SK-N-SH (cell line): Measurements from ENCODE around the gene DIO3. TPM values are rescaled to one million over a fixed set of nuclear protein-coding genes. Genes with fewer than 3 reads are reported as not detected.

Experiments used
- CTCF ChIA-PET: fragments of 300-600, 350-600 bp; formaldehyde crosslinking; extraction: SDS; loops from one replicate; lab custom pipeline; 2021; lab: Yijun Ruan, JAX
- POLR2A ChIA-PET: fragments of 350-600 bp; sonication (Branson Sonifier 250); formaldehyde crosslinking; extraction: SDS; loops from one replicate; lab custom pipeline; 2020; ENCODE audit warnings: antibody characterized with exemption, inconsistent platforms; lab: Yijun Ruan, JAX
- DNase-seq: peaks from one replicate; pipeline ENCODE4 v3.0.0; 2012
- H2AFZ ChIP-seq: fragments of 200-600 bp; sonication (generic); 2 replicates; pipeline ENCODE4 v1.8.1; 2016; ENCODE audit warnings: antibody characterized with exemption, mild to moderate bottlenecking, low read depth
- H3F3A ChIP-seq: fragments of 200-600 bp; sonication (generic); replicated peaks from 2 replicates; pipeline ENCODE3; 2016; ENCODE audit warnings: antibody characterized with exemption, mild to moderate bottlenecking; ENCODE audit not compliant: insufficient read depth
- H3K27ac ChIP-seq, 2 experiments: fragments of 200-500 bp in 1 of 2; fragments of 200-600 bp in 1 of 2; sonication (Bioruptor generic) in 1 of 2; sonication (generic), shearing (Covaris generic) in 1 of 2; 2 replicates each; pipeline versions ENCODE4 v1.5.1 to v1.6.1; 2014 to 2016; ENCODE audit warnings: low read depth in 2 of 2, inconsistent platforms in 1 of 2, low read length in 1 of 2, mild to moderate bottlenecking in 1 of 2, mixed read lengths in 1 of 2
- H3K27me3 ChIP-seq: fragments of 200-600 bp; sonication (generic), shearing (Covaris generic); 2 replicates; pipeline ENCODE4 v1.6.1; 2016; ENCODE audit warnings: mixed run types; ENCODE audit not compliant: insufficient read depth
- H3K36me3 ChIP-seq, 2 experiments: fragments of 200-500 bp in 1 of 2; fragments of 200-600 bp in 1 of 2; sonication (Bioruptor generic) in 1 of 2; sonication (generic) in 1 of 2; replicated peaks in 1 of 2; 2 replicates each; pipeline versions ENCODE3 to v1.5.1; 2014 to 2016; ENCODE audit warnings: low read length in 1 of 2, mild to moderate bottlenecking in 1 of 2; ENCODE audit not compliant: insufficient read depth in 2 of 2, control insufficient read depth in 1 of 2
- H3K4me1 ChIP-seq, 2 experiments: fragments of 200-500 bp in 1 of 2; fragments of 200-600 bp in 1 of 2; sonication (Bioruptor generic) in 1 of 2; sonication (generic), shearing (Covaris generic) in 1 of 2; 2 replicates each; pipeline versions ENCODE4 v1.5.1 to v1.6.1; 2014 to 2016; ENCODE audit warnings: low read depth in 1 of 2, low read length in 1 of 2, mixed run types in 1 of 2; ENCODE audit not compliant: insufficient read depth in 2 of 2, control insufficient read depth in 1 of 2
- H3K4me2 ChIP-seq: fragments of 200-600 bp; sonication (generic), shearing (Covaris generic); 2 replicates; pipeline ENCODE4 v1.6.1; 2017; ENCODE audit warnings: mixed run types
- H3K4me3 ChIP-seq, 2 experiments: fragments of 200-500 bp in 1 of 2; fragments of 200-600 bp in 1 of 2; sonication (Bioruptor generic) in 1 of 2; sonication (generic), shearing (Covaris generic) in 1 of 2; 2 replicates each; pipeline versions ENCODE4 v1.5.1 to v1.8.1; 2014 to 2016; ENCODE audit warnings: low read depth in 2 of 2, inconsistent platforms in 1 of 2, low read length in 1 of 2, mild to moderate bottlenecking in 1 of 2, mixed read lengths in 1 of 2, moderate library complexity in 1 of 2
- H3K79me2 ChIP-seq: fragments of 200-600 bp; sonication (generic); 2 replicates; pipeline ENCODE4 v1.8.1; 2017; ENCODE audit warnings: mild to moderate bottlenecking; ENCODE audit not compliant: insufficient read depth
- H3K9ac ChIP-seq: fragments of 200-600 bp; sonication (generic); 2 replicates; pipeline ENCODE4 v1.6.1; 2017; ENCODE audit warnings: mixed run types
- H3K9me2 ChIP-seq: fragments of 200-600 bp; sonication (generic); 2 replicates; pipeline ENCODE4 v1.6.1; 2017; ENCODE audit warnings: mixed run types
- H3K9me3 ChIP-seq: fragments of 200-600 bp; sonication (generic); 2 replicates; pipeline ENCODE4 v1.6.1; 2017; ENCODE audit warnings: mixed run types, mild to moderate bottlenecking, moderate library complexity
- H4K20me1 ChIP-seq: fragments of 200-600 bp; sonication (generic); 2 replicates; pipeline ENCODE4 v1.6.1; 2017; ENCODE audit warnings: mild to moderate bottlenecking, mixed run types; ENCODE audit not compliant: insufficient read depth
- CHD2 ChIP-seq: fragments of 150-350 bp; IDR thresholded peaks from 2 replicates; pipeline ENCODE4 v1.6.1; 2018; ENCODE audit warnings: low read length; ENCODE audit not compliant: partially characterized antibody
- ELF1 ChIP-seq: IDR thresholded peaks from 2 replicates; pipeline ENCODE4 v1.4.0; 2012
- FOSL2 ChIP-seq: IDR thresholded peaks from 2 replicates; pipeline ENCODE4 v1.4.0; 2012; ENCODE audit warnings: low read depth, mild to moderate bottlenecking, moderate library complexity, borderline replicate concordance
- GABPA ChIP-seq: IDR thresholded peaks from 2 replicates; pipeline ENCODE4 v1.4.0; 2012; ENCODE audit warnings: low read depth, mild to moderate bottlenecking
- GATA2 ChIP-seq: sonication (generic); formaldehyde crosslinking; IDR thresholded peaks from 2 replicates; pipeline ENCODE4 v1.5.0; 2020; ENCODE audit warnings: mild to moderate bottlenecking, missing genetic modification reagents
- MAX ChIP-seq: IDR thresholded peaks from 2 replicates; pipeline ENCODE4 v1.4.0; 2012; ENCODE audit warnings: low read depth
- MXI1 ChIP-seq: IDR thresholded peaks from 2 replicates; pipeline ENCODE4 v1.6.1; 2012; ENCODE audit warnings: mild to moderate bottlenecking, low read depth, low read length, improper control_type of control experiment
- PBX3 ChIP-seq: IDR thresholded peaks from 2 replicates; pipeline ENCODE4; 2012
- POLR2AphosphoS5 ChIP-seq: IDR thresholded peaks from 2 replicates; pipeline ENCODE4 v1.6.1; 2012; ENCODE audit warnings: low read depth, low read length
- REST ChIP-seq: IDR thresholded peaks from 2 replicates; pipeline ENCODE4 v1.6.1; 2012; ENCODE audit warnings: mild to moderate bottlenecking, low read depth, low read length, moderate library complexity
- RXRA ChIP-seq: IDR thresholded peaks from 2 replicates; pipeline ENCODE4 v1.4.0; 2012; ENCODE audit warnings: low read depth, mild to moderate bottlenecking, borderline replicate concordance
- SIN3A ChIP-seq: IDR thresholded peaks from 2 replicates; pipeline ENCODE4 v1.6.1; 2012; ENCODE audit warnings: low read depth, mild to moderate bottlenecking, low read length, moderate library complexity, borderline replicate concordance
- SMC3 ChIP-seq: IDR thresholded peaks from 2 replicates; pipeline ENCODE4 v1.6.1; 2012; ENCODE audit warnings: low read depth, low read length, improper control_type of control experiment
- TAF1 ChIP-seq: IDR thresholded peaks from 2 replicates; pipeline ENCODE4 v1.6.1; 2012; ENCODE audit warnings: low read depth, mild to moderate bottlenecking, low read length, moderate library complexity, borderline replicate concordance
- TCF12 ChIP-seq: IDR thresholded peaks from 2 replicates; pipeline ENCODE4 v1.4.0; 2012
- USF1 ChIP-seq: IDR thresholded peaks from 2 replicates; pipeline ENCODE4 v1.4.0; 2012; ENCODE audit warnings: low read depth, borderline replicate concordance
- ZBTB33 ChIP-seq: IDR thresholded peaks from 2 replicates; pipeline ENCODE4 v1.4.0; 2012; ENCODE audit warnings: low read depth, borderline replicate concordance
- WGBS: methylation state at CpG from one replicate; pipeline ENCODE4 v1.1.6; 2017; ENCODE audit warnings: low lambda C conversion rate; 5-methylcytosine and 5-hydroxymethylcytosine counted together
- polyA plus RNA-seq, 3 experiments: library from polyadenylated mRNA; depleted of rRNA; stranded (reverse); fragments of >200 nt; gene quantifications; 2 replicates each; pipeline ENCODE4 v1.2.3, GENCODE V29; 2012

DIO3 gene
- polyA plus RNA-seq, 1 of the 3 experiments (the other 2 are of a cell fraction): not detected

- peaks cover 0 to 18% of the 10 kb centered on the region in 2 experiments; a peak in 1 of 4 replicates for H3K4me1 ChIP-seq
- H3K9ac ChIP-seq: no peak overlapping the region
- H3K27ac ChIP-seq: no peak overlapping the region
- no peaks in the 10 kb centered on the region for H3K36me3 ChIP-seq
- no peaks in the 10 kb centered on the region for H3F3A ChIP-seq
- CTCF ChIA-PET: interaction anchor here (1.0 to 2.1 kb wide), 5 partner anchors 20 to 329 kb away, joined by 3 to 7 read pairs (median 3); no protein-coding TSS in a partner anchor
- peak overlapping the region in 1 of 2 experiments; percentile 40; a peak in 1 of 4 replicates for H3K4me3 ChIP-seq
- H3K79me2 ChIP-seq: no peaks in the 10 kb centered on the region
- no peaks in the 10 kb centered on the region for H3K9me2 ChIP-seq
- POLR2A ChIA-PET: interaction anchor here (0.6 to 0.7 kb wide), 2 partner anchors 313 to 1015 kb away, joined by 3 read pairs; no protein-coding TSS in a partner anchor
- no peak for TF ChIP-seq MXI1
- no peak for TF ChIP-seq SMC3
- TF ChIP-seq RXRA: no peak
- no peak for DNase-seq
- no peaks in the 10 kb centered on the region for H4K20me1 ChIP-seq
- no peaks in the 10 kb centered on the region for H3K9me3 ChIP-seq
- H3K4me2 ChIP-seq: no peak overlapping the region
- H2AFZ ChIP-seq: no peak overlapping the region
- H3K27me3 ChIP-seq: no peaks in the 10 kb centered on the region
- WGBS: 25% methylated on average over 13 of the region's 13 CpGs
Observed at GRCh38 chr14:101563352-101563653, 2.0 kb downstream of the DIO3 start.

- Histone ChIP-seq H3K27me3 (no peaks in the 10 kb centered on the region), H3K4me1 (peaks cover 0 to 12% of the 10 kb centered on the region in 2 experiments; a peak in 1 of 4 replicates), H3K9ac (no peak overlapping the region), H3K4me3 (peak overlapping the region in 1 of 2 experiments; percentile 40; a peak in 1 of 4 replicates), H3F3A (no peaks in the 10 kb centered on the region), H4K20me1 (no peaks in the 10 kb centered on the region), H3K4me2 (no peak overlapping the region), H3K79me2 (no peaks in the 10 kb centered on the region), H3K9me3 (no peaks in the 10 kb centered on the region), H3K27ac (no peak overlapping the region; a peak in 1 of 4 replicates), H2AFZ (no peak overlapping the region), H3K9me2 (no peaks in the 10 kb centered on the region), H3K36me3 (no peaks in the 10 kb centered on the region)
- DNase-seq: peak; percentile 61
- CTCF ChIA-PET: interaction anchor here (0.6 to 2.4 kb wide), 8 partner anchors 12 to 330 kb away, joined by 3 to 7 read pairs (median 3); no protein-coding TSS in a partner anchor
- WGBS: 7% methylated on average over 33 of the region's 54 CpGs
- POLR2A ChIA-PET: interaction anchor here (0.6 kb wide), 1 partner anchor 1015 kb away, joined by 3 read pairs; no protein-coding TSS in a partner anchor
- TF ChIP-seq MAX (no peak), ELF1 (no peak), CHD2 (no peak), RXRA (no peak), FOSL2 (no peak), POLR2AphosphoS5 (no peak), USF1 (no peak), ZBTB33 (no peak), SIN3A (no peak), TCF12 (no peak), REST (no peak), TAF1 (no peak), GATA2 (CRISPR knock-in tag) (no peak), PBX3 (no peak), GABPA (no peak)
Observed at GRCh38 chr14:101563654-101564443, 2.6 kb downstream of the DIO3 start.
